GM19328 (cell line): ENCODE data around the gene TRIM44.
A peak's percentile ranks its signal among the peaks of the same experiment; 100 is the strongest.
"Not testable (repeated sequence)": the region's sequence is repeated elsewhere in the genome, so short reads cannot be mapped to it uniquely, and the experiment has no call there.

Experiments used
- ATAC-seq: cut with Tn5 transposase; IDR thresholded peaks from one replicate; pipeline ENCODE4 v1.9.1; 2021; ENCODE audit warnings: mild to moderate bottlenecking, moderate library complexity; ENCODE audit not compliant: unreplicated experiment

TRIM44 gene

GRCh38 chr11:35632301-35632700, 30.3 kb upstream of the TRIM44 start:
- no peak for ATAC-seq

GRCh38 chr11:35633827-35634423, 28.6 kb upstream of the TRIM44 start:
- no peak for ATAC-seq

GRCh38 chr11:35635933-35636332, 26.6 kb upstream of the TRIM44 start:
- ATAC-seq, result no peak

- no peak for ATAC-seq
These were observed 22.9 kb upstream of the TRIM44 start for GRCh38 chr11:35639591-35640179.

- no peak for ATAC-seq
These were observed 21.2 kb upstream of the TRIM44 start for GRCh38 chr11:35641171-35641897.

GRCh38 chr11:35641964-35642363, 20.6 kb upstream of the TRIM44 start:
- ATAC-seq, result no peak

GRCh38 chr11:35647421-35648093, 15.0 kb upstream of the TRIM44 start:
- ATAC-seq, result no peak

- no peak for ATAC-seq
These were observed 12.6 kb upstream of the TRIM44 start for GRCh38 chr11:35650006-35650405.

GRCh38 chr11:35650467-35650866, 12.1 kb upstream of the TRIM44 start:
- no peak for ATAC-seq

- ATAC-seq, result no peak
These were observed 11.3 kb upstream of the TRIM44 start for GRCh38 chr11:35651263-35651662.

GRCh38 chr11:35652786-35653185, 9.8 kb upstream of the TRIM44 start:
- ATAC-seq, result not testable (repeated sequence)

GRCh38 chr11:35654711-35655110, 7.9 kb upstream of the TRIM44 start:
- no peak for ATAC-seq

- no peak for ATAC-seq
These were observed 7.3 kb upstream of the TRIM44 start for GRCh38 chr11:35655254-35655653.

GRCh38 chr11:35655856-35656255, 6.7 kb upstream of the TRIM44 start:
- ATAC-seq, result no peak

GRCh38 chr11:35658020-35658948, 4.3 kb upstream of the TRIM44 start:
- ATAC-seq, result no peak

GRCh38 chr11:35661534-35661933, 1.0 kb upstream of the TRIM44 start:
- ATAC-seq, result no peak

GRCh38 chr11:35662061-35662648, 420 bp upstream of the TRIM44 start:
- peak; percentile 36 for ATAC-seq

GRCh38 chr11:35663408-35663702, 780 bp downstream of the TRIM44 start:
- ATAC-seq, result no peak

- ATAC-seq, result no peak
These were observed 2.4 kb downstream of the TRIM44 start for GRCh38 chr11:35664977-35665441.

- no peak for ATAC-seq
These were observed 4.7 kb downstream of the TRIM44 start for GRCh38 chr11:35667257-35667656.
